Thyroid gland (tissue), 4 donors: Measurements from ENCODE around the gene SPINT2.

Experiments used
- POLR2A ChIP-seq, 2 donors: fragments of 450-650 bp; IDR thresholded peaks; one replicate each; pipeline ENCODE4 v1.6.1; 2017; ENCODE audit warnings: antibody characterized with exemption in 2 of 2, mild to moderate bottlenecking in 2 of 2, moderate library complexity in 1 of 2
- TF ChIP-seq, protein P1 (sequence below), 6 experiments: fragments of 200-600 bp in 3 of 6; fragments of 450-650 bp in 3 of 6; sonication (generic) in 3 of 6; IDR thresholded peaks; one replicate each; pipeline ENCODE4 v1.5.1; 2016 to 2019; ENCODE audit warnings: antibody characterized with exemption in 6 of 6, mild to moderate bottlenecking in 2 of 6, inconsistent platforms in 1 of 6, moderate library complexity in 1 of 6

DNA sequence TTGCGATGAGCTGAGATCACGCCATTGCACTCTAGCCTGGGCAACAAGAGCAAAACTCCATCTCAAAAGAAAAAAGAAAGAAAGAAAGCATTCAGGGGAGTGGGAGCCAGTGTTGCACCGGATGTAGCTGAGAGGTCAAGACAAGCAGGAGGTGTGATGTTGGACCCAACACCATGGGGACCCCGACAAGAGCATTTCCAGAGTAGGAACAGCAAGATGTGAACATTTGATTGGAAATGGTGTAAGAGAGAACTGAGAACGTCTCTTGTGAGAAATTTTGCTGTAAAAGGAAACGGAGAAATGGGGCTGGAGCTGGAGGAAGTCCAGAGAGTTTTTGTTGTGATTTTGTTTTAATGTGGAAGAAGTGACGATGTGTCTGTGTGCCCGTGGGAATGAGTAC, 24.6 kb upstream of the SPINT2 start:
- TF ChIP-seq POLR2A (IDR thresholded peaks at IDR 0.05) = no peak
- TF ChIP-seq, protein P1, sequence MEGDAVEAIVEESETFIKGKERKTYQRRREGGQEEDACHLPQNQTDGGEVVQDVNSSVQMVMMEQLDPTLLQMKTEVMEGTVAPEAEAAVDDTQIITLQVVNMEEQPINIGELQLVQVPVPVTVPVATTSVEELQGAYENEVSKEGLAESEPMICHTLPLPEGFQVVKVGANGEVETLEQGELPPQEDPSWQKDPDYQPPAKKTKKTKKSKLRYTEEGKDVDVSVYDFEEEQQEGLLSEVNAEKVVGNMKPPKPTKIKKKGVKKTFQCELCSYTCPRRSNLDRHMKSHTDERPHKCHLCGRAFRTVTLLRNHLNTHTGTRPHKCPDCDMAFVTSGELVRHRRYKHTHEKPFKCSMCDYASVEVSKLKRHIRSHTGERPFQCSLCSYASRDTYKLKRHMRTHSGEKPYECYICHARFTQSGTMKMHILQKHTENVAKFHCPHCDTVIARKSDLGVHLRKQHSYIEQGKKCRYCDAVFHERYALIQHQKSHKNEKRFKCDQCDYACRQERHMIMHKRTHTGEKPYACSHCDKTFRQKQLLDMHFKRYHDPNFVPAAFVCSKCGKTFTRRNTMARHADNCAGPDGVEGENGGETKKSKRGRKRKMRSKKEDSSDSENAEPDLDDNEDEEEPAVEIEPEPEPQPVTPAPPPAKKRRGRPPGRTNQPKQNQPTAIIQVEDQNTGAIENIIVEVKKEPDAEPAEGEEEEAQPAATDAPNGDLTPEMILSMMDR (IDR thresholded peaks at IDR 0.05) = no peak
